Measurements from ENCODE around the gene CFAP157.

CFAP157 gene

DNA sequence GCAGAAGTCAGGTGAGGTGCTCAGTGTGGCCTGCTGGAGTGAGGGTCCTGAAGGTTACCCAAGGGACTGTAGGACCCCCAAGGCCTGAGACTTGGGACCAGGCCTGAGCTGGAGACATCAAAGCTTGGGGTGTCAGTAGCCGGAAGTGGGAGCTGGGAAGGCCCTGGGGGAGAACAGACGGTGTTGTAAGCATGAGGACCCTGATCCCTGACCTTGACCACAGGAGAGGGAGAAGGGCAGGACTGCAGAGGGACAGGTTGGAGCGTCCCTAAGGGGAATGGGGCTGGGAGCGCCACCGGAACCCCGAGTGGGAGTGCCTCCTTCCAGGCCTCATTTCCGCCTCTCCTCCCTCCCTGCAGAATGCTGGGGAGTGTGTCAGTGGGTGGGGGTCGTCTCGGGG is 9.6 kb downstream of the CFAP157 start:
- no peak for DNase-seq

DNA sequence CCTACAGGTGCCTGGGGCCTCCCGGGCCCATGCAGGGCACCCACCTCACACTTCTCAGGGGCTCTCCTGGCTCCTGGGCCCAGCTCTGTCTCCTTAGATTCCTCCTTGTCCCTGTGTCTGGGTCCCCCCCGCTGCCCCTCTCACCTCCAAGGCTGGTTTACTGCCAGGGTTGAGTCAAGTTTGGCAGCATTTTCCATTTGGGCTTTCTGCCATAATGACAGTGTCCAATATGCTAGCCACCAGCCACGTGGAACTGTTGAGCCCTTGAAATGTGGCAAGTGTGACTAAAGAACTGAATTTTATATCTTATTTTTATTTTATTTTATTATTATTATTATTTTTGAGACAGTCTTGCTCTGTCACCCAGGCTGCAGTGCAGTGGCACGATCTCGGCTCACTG is 11.0 kb downstream of the CFAP157 start:
- no peak for DNase-seq

DNA sequence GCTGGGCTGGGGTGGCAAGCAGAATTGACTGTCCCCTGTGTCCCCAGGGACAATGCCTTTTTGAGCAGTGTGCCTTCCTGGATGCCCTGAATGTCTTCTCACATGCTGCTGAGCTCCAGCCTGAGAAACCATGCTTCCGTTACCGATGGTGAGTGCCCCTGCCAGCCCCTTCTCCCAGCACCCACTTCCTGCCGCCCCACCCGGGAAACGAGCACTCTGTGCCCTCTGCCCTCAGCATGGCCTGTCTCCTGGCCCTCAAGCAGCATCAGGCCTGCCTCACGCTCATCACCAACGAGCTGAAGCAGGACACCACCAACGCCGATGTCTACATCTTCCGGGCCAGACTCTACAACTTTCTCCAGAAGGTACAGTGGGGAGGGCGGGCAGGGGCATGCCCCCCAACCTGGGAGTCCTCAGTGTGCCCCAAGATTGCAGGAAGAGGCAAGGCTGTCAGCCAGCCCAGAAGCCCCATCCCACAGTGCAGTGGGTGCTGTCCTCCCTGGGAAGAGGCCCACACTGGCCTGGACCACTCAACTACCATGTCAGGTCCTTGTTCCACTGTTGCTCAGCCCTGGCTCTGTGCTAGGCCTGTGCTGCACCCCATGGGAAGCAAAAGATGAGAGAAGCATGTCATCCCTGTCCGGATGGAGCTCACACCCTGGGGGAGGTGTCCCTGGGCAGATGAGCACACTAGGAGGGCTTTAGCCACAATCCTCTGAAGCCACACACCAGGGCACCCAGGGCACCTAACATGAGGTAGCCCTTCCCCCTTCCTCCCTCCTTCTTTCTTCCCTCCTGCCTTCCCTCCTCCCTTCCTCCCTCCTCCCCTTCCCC is 13.5 kb downstream of the CFAP157 start:
- peak in 1 of 2 donors; percentile 42 for DNase-seq

DNA sequence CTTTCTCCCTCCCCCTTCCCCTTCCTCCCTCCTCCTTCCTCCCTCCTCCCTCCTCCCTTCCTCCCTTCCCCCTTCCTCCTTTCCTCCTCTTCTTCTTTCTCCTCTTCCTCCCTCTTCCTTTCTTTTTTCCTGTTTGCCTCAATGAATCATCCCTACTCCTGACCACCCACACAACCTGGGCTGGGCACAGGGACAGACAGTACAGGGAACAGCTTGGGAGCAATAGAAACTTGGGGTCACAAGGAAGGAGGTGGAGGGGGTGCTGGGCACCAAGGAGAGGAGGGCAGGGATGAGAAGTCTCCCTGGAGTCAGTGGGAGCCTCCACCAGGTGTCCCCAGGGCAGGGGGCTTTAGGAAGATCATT is 14.1 kb downstream of the CFAP157 start:
- DNase-seq: no peak

DNA sequence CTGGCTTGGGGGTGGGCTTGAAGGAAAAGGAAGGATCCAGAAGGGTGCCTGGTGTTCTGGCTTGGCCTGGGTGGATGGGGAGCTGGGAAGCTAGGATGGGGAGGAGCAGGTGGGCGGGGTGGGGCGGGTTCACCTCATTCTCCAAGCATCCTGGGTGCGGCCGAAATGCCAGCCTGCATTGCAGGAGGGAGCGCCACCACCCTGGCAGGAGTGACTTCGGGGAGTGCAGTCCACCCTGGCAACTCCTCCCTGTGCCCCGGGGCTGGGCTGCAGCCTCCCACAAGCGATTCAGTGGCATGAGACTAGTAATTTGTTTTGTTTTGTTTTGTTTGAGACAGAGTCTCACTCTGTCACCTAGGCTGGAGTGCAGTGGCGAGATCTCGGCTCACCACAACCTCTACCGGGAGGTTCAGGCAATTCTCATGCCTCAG is 14.6 kb downstream of the CFAP157 start:
- DNase-seq: peak in 1 of 2 donors; percentile 30

DNA sequence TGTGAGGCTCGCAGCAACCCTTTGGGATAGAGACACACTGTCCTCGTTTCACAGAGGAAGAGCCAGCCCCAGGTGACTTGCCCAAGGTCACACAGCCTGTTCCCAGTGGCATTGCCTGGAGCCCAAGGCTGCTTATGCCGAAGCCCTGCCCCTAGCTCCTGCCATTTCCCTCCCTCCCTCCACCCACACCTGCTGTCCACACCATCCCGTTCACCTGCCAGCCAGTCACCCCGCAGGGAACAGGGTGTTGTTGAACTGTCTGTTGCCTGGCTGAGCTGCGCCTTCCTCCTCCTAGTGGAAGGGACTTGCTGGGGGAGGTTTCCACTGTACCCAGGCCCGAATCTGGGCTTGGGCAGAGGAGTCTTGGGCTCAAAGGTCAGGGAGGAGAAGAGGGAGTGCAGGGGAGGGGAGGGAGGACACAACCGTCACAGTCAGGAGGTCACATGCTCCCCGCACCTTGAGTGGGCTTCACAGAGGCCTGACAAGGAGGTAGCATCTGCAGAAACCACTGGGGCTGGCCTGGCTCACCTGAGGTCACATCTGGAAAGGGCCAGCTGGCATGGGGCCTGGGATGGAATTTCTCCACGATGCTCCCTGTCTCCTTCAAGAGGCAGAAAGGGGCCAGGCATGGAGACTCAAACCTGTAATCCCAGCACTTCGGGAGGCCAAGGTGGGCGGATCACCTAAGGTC is 15.4 kb downstream of the CFAP157 start:
- no peak for DNase-seq

DNA sequence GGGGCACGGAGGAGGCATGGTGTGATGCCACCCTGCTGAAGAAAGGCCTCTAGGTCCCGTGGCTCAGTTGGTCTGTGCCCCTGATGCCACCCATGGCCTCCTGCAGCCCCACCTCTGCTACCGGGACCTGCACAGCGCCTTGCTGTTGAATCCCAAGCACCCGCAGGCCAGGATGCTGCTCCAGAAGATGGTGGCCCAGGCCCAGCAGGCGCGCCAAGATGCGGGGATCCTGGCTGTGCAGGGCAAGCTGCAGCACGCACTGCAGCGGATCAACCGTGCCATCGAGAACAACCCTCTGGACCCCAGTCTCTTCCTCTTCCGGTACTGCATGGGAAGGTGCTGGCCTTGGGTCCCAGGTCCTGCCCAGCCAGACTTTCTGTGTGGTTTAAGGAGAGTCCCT is 16.2 kb downstream of the CFAP157 start:
- DNase-seq: no peak

DNA sequence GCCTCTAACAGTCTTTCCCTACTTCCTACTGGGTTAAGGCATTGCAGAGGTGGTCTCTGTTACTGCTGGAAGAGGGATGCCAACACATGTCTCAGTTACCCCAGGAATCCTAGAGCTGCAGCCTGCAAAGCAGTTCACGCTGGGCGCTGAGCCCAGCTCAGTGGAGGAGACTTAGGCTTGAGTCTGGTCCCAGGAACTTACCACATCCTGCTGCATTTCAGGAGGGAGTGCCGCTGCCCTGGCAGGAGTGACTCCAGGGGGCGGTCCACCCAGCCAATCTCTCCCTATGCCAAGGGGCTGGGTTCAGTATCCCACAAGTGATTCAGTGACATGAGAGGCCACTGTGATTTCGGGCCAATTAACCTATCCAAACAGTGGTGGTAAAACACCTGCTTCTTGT is 16.7 kb downstream of the CFAP157 start:
- DNase-seq: no peak

DNA sequence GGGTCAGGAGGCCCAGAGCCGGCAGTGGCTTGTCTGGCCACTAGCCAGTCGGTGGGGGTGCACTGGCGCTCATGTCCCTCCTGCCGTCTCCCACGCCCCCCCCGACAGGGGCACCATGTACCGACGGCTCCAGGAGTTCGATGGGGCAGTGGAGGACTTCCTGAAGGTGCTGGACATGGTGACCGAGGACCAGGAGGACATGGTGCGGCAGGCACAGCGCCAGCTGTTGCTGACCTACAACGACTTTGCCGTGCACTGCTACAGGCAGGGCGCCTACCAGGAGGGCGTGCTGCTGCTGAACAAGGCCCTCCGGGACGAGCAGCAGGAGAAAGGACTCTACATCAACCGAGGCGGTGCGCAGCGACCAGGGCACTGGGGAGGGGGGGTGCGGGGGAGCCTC is 17.2 kb downstream of the CFAP157 start:
- DNase-seq: no peak

DNA sequence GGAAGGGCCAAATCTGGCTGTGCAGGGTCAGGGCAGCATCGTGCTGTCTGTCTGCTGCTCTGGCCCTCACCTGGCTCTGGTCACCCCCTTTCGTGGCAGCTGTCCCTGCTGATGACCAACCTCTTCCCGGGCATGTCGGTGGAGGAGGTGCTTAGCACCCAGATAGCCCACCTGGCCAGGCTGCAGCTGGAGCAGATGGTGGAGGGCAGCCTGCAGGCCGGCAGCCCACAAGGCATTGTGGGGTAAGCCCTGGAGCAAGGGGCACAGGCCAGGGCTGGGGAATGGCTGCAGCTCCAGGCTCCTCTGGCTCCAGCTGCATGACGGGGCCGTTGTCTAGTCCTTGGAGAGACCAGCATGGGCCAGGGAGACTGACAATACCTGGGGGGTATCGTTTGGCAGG is 20.1 kb downstream of the CFAP157 start:
- DNase-seq: no peak

DNA sequence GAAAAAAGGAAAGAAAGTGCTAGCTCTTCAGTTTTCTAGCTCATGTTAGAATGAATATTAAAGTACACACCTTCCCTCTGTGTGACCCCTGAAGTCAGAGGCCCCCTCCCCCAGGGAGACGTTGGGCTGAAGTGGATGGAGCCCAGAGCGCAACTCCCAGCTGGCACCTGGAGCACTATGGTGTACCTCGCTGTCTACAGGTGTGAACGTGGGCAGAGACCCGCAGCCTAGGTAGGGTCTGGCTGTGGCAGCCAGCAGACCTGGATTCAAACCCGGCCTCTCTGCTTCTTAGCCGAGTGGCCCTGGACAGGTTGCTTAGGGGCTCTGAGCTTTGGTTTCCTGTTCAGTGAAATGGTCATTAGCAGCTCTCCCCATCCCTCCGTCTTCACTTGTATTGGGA is 22.0 kb downstream of the CFAP157 start:
- no peak for DNase-seq

DNA sequence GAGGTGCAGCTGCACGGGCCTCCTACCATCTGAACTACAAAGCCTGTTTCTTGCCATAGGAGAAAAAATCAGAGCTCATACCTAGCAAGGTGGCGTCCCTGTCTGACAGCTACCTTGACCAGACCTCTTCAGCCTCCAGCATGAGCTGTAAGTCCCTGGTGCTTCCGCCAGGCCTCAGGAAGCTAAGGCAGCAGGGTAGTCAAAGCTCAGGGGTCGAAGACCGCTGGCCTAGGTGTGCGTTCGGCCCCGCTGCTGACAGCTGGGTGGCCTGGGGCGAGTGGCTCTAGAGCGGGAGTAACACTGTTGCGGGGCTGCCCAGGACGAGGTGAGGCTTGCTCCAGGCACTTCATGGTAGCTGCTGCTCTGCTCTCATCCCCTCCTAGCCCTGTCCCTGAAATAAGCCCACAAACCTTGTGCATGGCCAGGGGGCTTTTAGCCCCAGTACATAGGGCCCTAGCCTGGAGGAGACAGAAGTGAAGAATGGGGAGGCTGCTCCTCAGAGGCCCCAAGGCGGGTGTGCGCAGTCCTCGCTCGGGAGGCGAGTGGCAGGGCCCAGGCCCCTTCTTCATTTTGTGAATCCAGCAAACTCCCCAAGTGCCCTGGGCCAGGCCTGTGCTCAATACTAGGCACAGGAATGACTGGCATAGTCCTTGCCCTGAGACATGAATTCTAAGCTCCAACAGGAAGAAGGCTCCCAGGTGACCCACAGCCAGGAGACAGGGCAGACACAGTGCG is 22.9 kb downstream of the CFAP157 start:
- DNase-seq: no peak

DNA sequence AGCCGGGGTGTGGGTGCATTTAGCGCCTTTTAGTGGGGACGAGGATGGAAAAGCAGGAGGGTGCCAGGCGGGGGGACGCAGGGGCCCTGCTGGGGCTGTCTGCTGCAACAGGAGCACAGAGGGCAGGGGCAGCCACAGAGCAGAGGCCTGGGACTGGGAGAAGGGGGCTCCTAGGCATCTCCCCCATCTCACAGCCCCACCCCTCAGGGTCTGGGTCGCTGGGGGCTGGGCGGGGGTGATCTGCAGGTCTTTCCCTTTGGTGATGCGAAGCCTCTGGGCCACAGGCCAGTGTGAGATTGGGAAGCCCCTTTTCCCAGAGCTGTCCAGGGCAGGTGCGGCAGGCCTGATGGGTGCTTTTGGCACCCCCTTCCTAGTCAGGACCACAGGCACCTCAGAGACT is 23.5 kb downstream of the CFAP157 start:
- DNase-seq: no peak

DNA sequence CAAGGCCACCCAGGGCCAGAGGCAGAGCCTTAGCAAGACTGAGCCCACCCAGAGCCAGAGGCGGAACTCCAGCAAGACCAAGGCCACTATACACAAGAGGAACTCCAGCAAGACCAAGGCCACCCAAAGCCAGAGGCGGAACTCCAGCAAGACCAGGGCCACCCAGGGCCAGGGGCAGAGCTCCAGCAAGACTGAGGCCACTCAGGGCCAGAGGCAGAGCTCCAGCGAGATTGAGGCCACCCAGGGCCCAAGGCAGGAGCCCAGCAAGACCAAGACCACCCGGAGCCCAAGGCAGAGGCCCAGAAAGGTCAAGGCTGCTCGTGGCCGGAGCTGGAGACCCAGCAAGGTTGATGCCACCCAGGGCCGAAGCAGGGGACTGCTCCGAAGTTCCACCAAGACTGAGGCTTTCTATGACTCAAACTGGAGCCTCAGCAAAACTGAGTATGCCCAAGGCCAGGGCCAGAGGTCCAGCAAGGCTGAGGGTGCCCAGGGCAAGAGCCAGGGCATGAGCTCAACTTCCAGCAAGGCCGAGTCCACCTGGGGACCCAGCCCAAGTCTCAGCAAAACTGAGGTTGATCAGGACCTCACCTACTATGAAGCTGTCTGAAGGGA is 24.1 kb downstream of the CFAP157 start:
- no peak for DNase-seq

DNA sequence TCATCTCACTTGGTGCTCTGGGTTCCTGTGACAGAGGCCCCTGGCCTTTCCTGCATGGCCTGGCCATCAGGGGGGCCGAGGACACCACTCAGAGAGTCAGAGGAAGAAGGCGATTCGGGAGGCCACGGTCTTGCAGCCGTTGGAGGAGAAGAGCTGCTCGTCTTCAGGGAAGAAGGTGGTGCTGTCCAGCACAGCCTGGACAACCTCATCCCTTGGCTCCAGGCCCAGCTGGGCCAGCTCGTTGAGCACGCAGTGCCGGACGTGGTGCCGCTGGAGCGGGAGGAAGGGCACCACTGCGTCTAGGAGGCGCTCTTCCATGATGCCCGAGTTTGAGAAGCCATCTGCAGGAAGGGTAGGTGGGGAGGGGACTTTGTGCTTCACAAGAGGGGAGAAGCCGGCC is 25.1 kb downstream of the CFAP157 start:
- DNase-seq: no peak

DNA sequence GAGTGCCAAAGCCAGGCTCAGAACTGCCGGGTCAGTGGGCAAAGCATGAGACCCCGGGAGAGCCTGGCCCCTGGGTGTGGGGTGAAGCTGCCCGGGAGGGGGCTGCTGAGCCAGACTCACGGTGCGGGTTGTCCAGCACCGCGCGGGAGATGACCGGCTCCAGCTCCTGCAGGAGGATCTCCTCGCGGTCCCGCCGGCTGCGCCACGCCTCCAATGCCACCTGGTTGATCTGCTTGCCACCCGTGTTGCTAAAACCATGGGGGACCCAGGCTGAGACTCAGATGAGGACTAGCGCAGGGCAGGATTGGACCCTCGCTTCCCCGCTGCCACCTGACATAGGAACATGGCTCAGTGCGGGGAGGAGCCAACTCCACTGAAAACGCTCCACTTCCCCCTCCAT is 25.7 kb downstream of the CFAP157 start:
- no peak for DNase-seq

DNA sequence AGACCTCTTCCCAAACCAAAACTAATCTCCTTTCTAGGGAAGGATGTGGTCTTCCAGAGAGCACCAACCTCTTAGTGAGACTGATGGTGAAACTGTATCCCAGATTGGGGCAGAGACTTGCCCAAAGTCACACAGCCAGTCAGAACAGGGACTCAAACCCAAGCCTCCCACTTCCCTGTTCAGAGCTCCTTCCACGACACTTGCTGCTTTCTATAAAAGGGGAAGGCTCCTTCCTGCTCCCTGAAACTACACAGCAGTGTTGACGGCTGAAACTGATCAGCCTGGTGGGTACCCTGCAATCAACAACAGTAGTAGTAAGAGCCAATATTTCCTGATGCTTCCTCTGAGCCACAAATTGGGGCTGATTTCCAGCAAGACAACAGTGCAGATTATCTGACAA is 26.8 kb downstream of the CFAP157 start:
- DNase-seq: no peak

DNA sequence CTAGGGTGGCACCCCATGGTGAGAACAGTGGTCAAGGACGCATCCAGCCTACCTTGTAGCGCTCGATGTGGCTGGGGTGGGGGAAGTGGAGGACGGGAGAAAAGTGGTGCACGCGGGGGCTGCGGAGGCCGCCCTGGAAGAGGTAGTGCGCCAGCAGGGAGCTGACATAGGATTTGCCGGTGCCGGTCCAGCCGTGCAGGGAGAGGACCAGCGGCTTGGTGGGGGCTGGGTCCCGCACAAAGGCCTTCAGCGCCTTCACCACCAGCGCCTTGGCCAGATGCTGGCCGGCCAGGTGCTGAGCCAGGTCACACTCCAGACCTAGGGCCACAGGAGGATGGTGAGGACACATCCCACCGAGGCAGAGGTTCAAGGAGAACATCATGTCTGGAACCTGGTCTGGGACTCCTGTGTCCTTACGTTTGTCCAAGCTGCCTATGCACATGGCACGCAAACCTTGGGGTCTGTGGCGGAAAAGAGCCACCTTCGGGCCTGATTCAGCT is 27.5 kb downstream of the CFAP157 start:
- DNase-seq: no peak

DNA sequence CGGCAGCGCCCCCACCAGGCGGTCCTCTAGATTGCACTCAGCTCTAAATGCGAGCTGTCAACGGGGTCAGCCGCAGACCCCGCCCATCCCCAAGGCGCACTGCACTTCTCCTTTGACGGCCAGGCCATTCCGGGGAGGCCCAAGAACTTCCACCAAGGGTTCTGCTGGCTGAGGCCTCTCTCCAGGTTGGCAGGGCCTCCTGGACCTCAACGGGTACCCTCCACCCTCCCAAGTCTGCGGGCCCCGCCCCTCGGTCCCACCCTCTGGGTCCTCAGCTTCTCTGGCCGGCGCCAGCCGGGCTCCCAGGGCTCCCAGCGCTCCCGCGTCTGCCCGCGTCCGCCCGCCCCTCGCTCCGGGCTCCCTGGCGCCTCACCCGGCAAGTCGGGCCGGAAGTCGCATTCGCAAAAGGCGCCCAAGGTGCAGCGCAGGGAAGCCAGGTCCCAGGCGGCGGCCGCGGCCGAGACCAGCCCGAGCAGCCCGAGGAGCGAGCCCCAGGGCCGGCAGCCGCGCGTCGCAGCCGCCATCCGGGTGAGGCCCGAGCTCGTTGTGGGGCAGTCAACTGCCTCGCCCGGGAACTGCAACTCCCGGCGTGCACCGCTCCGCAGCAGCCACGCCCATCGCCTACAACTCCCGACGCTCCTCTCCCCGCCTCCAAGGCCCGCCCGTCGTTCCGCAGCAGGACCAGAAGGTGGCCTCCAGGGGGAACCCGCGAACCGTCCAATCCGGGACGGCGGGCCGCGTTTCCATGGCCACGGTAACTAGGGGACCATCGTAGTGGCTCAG is 28.1 kb downstream of the CFAP157 start, which contains the start of gene TOR2A:
Gene TOR2A (minus strand): TSS at position 548 of the 783 bp plus-strand sequence. CDS start 24 bp downstream, at position 524.
- DNase-seq: peak; percentile 98 to 99

DNA sequence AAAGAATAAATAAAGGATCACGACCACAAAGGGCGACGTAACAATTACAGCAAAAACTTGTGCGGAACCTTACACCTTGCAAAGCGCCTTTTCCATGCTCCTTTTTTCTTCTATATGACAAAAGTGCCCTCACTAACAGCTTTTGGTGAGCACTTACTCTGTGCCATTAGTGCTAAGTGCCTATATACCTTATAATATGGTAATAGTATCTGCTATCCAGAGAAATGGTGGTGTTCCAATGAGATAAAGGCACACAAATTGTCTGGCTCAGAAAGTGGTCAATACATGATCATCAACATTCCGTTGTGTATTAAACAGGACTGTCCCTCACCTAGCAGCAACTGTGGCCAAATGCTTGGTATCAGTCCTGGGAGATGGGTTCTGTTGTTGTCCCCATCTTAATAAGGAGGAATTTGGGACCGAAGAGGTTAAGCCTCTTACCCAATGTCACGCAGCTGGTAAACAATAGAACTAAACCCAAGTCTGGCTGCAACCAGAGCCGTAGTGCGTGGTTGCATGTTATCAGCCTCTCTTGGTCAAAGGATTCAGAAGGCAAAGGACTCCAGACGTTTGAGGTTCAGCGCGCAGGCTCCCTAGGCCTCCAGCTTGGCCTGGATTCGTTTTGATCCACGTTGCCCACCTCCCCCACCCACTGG is 28.9 kb downstream of the CFAP157 start:
- no peak for DNase-seq

DNA sequence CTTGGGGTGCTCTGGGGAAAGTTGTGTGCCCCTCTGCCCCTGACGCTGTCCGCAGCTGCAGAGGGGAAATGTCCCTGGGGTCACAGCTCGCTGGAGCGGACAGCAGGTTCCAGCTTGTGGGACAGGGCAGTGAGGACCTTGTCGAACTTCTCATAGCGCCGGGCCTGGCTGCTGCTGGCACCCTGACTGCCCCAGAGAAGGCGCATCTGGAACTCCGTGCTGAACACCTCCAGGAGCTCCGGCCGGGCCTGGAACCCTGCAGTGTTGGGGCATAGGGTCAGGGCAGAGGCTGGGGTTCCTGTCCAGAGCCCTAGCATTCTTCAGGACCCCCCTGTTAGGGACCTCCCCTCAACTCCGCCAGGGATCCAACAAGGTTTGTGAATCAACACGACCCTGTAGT is 31.9 kb downstream of the CFAP157 start:
- DNase-seq: no peak
